SU-DHL-6 (cell line): ENCODE results near the gene TMEM131L.

ENCODE experiments used
- H2AFZ ChIP-seq: fragments of 200-600 bp; sonication (generic); 2 replicates; pipeline ENCODE4 v1.6.1; 2014; ENCODE audit warnings: low read depth, mild to moderate bottlenecking, moderate library complexity, mixed read lengths, antibody characterized with exemption, low read length; ENCODE audit not compliant: severe bottlenecking
- H3F3A ChIP-seq: fragments of 200-600 bp; shearing (Covaris generic); 2 replicates; pipeline ENCODE4 v1.6.0; 2016; ENCODE audit warnings: antibody characterized with exemption, mild to moderate bottlenecking; ENCODE audit not compliant: insufficient read depth
- H3K27ac ChIP-seq: fragments of 200-600 bp; sonication (generic); 2 replicates; pipeline ENCODE4 v1.5.1; 2016; ENCODE audit warnings: low read depth, mild to moderate bottlenecking, low read length, moderate library complexity, mixed read lengths
- H3K27me3 ChIP-seq: fragments of 200-600 bp; sonication (generic), shearing (Covaris generic); 2 replicates; pipeline ENCODE4 v1.6.0; 2014; ENCODE audit warnings: mild to moderate bottlenecking, low read length
- H3K36me3 ChIP-seq: fragments of 200-600 bp; sonication (generic); 2 replicates; pipeline ENCODE4 v1.6.1; 2014; ENCODE audit warnings: mild to moderate bottlenecking, low read length, mixed read lengths
- H3K4me2 ChIP-seq: fragments of 300-600, 200-600 bp; shearing (Covaris generic), sonication (generic); 2 replicates; pipeline ENCODE4 v1.6.0; 2014; ENCODE audit warnings: low read length, low read depth, mild to moderate bottlenecking; ENCODE audit not compliant: poor library complexity, severe bottlenecking
- H3K4me3 ChIP-seq: fragments of 200-600 bp; sonication (generic); 2 replicates; pipeline ENCODE4 v1.5.1; 2014; ENCODE audit warnings: antibody characterized with exemption, low read length, mild to moderate bottlenecking, mixed read lengths; ENCODE audit not compliant: insufficient read depth, poor library complexity, severe bottlenecking
- H3K79me2 ChIP-seq: fragments of 200-600 bp; sonication (generic); 2 replicates; pipeline ENCODE4 v1.6.1; 2014; ENCODE audit warnings: mild to moderate bottlenecking, low read length, moderate library complexity; ENCODE audit not compliant: insufficient read depth
- H3K9ac ChIP-seq: fragments of 200-600 bp; sonication (generic); 2 replicates; pipeline ENCODE4 v1.7.0; 2014; ENCODE audit warnings: mild to moderate bottlenecking, low read length
- H3K9me2 ChIP-seq: fragments of 200-600 bp; sonication (generic); replicated peaks from 2 replicates; pipeline ENCODE4 v1.6.1; 2014; ENCODE audit warnings: low read length; ENCODE audit not compliant: insufficient read depth
- H3K9me3 ChIP-seq: fragments of 200-600 bp; sonication (generic); 2 replicates; pipeline ENCODE4 v1.6.1; 2014; ENCODE audit warnings: low read length, mixed read lengths; ENCODE audit not compliant: insufficient read depth
- H4K20me1 ChIP-seq: fragments of 200-600 bp; sonication (generic); 2 replicates; pipeline ENCODE4 v1.6.1; 2014; ENCODE audit warnings: low read depth, mild to moderate bottlenecking, antibody characterized with exemption, low read length, moderate library complexity, mixed read lengths
- EZH2phosphoT487 ChIP-seq: fragments of 200-600 bp; sonication (generic), shearing (Covaris generic); conservative IDR thresholded peaks from 2 replicates; pipeline ENCODE4 v1.6.1; 2018; ENCODE audit warnings: mild to moderate bottlenecking, antibody characterized with exemption, low read length, moderate library complexity, mixed read lengths
- TF ChIP-seq, protein P1 (sequence below): fragments of 200-600 bp; sonication (generic); IDR thresholded peaks from one replicate; pipeline ENCODE4 v1.5.1; 2017; ENCODE audit warnings: antibody characterized with exemption, mild to moderate bottlenecking, low read length, moderate library complexity; ENCODE audit not compliant: insufficient read depth, poor library complexity, severe bottlenecking

TMEM131L gene

DNA sequence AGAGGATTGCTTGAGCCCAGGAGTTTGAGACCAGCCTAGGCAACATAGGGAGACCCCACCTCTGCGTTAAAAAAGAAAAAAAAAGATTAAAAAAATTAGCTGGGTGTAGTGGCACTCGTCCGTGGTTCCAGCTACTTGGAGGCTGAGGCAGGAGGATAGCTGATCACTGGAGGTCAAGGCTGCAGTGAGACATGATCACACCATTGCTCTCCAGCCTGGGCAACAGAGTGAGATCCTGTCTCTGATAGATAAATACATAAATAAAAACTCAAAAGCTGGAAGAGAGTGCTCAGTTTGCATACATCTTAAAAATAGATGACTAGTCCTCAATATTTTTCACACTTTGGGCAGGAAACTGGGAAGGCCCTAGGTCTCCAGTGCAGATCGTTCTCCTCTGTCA is 54.1 kb downstream of the TMEM131L start:
- Histone ChIP-seq H3K27ac (peak overlapping the region; percentile 74), H3K9ac (0 out of 2 replicates have a peak overlapping the region, but pooled peaks have one; percentile 14), H3K36me3 (peaks cover 24% of the 10 kb centered on the region), H3K27me3 (no peaks in the 10 kb centered on the region), H3F3A (peaks cover 69% of the 10 kb centered on the region), H3K4me2 (peak overlapping the region; percentile 56), H4K20me1 (peaks cover 43% of the 10 kb centered on the region), H3K9me2 (no peaks in the 10 kb centered on the region), H3K79me2 (peaks cover 100% of the 10 kb centered on the region), H3K9me3 (no peaks in the 10 kb centered on the region), H3K4me3 (no peak overlapping the region), H2AFZ (no peak overlapping the region)
- TF ChIP-seq EZH2phosphoT487 = no peak
- TF ChIP-seq, protein P1, sequence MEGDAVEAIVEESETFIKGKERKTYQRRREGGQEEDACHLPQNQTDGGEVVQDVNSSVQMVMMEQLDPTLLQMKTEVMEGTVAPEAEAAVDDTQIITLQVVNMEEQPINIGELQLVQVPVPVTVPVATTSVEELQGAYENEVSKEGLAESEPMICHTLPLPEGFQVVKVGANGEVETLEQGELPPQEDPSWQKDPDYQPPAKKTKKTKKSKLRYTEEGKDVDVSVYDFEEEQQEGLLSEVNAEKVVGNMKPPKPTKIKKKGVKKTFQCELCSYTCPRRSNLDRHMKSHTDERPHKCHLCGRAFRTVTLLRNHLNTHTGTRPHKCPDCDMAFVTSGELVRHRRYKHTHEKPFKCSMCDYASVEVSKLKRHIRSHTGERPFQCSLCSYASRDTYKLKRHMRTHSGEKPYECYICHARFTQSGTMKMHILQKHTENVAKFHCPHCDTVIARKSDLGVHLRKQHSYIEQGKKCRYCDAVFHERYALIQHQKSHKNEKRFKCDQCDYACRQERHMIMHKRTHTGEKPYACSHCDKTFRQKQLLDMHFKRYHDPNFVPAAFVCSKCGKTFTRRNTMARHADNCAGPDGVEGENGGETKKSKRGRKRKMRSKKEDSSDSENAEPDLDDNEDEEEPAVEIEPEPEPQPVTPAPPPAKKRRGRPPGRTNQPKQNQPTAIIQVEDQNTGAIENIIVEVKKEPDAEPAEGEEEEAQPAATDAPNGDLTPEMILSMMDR = no peak

DNA sequence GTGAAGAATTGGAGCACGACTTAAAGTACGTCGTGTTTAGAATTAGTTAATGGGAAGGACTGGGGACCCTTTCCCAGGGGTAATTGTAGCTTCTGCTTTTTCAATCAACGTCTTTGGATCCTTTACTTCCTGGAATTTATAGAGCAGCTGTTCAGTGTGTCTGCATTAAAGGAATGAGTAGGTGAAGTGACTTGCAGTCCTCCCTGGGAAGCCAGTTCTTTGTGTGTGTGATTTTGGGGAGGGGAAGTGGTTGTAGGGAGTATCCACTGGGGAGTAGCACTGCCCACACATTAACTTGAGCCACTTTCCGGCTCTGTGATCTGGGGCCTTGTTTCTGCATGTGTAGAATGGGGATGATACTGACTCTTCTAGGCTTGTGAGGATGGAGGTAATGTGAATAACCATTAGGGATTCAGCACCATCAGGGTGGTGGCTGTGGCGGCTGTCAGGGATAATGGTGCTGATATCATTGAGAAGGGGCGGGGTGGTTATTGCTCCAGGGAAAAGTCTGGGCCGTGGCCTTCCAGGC is 54.7 kb downstream of the TMEM131L start:
- TF ChIP-seq EZH2phosphoT487 = no peak
- TF ChIP-seq, protein P1 = no peak
- Histone ChIP-seq H3K9ac (peak overlapping the region; percentile 14; the same call in 1 of the 2 replicates), H2AFZ (no peak overlapping the region), H3K9me3 (no peaks in the 10 kb centered on the region), H3K79me2 (peaks cover 100% of the 10 kb centered on the region), H3K36me3 (peaks cover 20% of the 10 kb centered on the region), H3K9me2 (no peaks in the 10 kb centered on the region), H3K27ac (peak overlapping the region; percentile 74), H3K27me3 (no peaks in the 10 kb centered on the region), H3F3A (peaks cover 69% of the 10 kb centered on the region), H3K4me3 (no peak overlapping the region), H4K20me1 (peaks cover 37% of the 10 kb centered on the region; the same call in 1 of the 2 replicates), H3K4me2 (peak overlapping the region; percentile 56)

DNA sequence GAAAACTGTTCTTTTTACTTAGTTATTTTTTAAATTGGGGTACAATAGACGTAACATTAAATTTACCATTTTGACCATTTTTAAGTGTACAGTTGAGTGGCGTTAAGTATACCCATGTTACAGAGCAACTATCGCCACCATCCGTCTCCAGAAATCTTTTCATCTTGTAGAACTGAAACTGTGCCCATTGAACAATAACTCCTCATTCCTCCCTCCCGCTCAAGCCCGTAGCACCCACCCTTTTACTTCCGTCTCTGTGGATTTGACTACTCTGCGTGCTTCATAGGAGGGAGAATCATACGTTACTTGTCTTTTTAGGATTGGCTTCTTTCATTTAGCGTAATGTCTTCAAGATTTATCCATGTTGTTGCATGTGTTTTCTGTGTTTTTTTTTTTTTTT is 55.3 kb downstream of the TMEM131L start:
- Histone ChIP-seq H2AFZ (no peak overlapping the region), H3K4me3 (no peak overlapping the region), H3K4me2 (peak overlapping the region; percentile 56), H3K27ac (peak overlapping the region; percentile 74), H3K36me3 (peaks cover 20% of the 10 kb centered on the region), H3F3A (peaks cover 69% of the 10 kb centered on the region), H4K20me1 (peaks cover 34% of the 10 kb centered on the region; the same call in 1 of the 2 replicates), H3K27me3 (no peaks in the 10 kb centered on the region), H3K9me2 (no peaks in the 10 kb centered on the region), H3K9ac (peak overlapping the region; percentile 14; the same call in 1 of the 2 replicates), H3K79me2 (peaks cover 100% of the 10 kb centered on the region), H3K9me3 (no peaks in the 10 kb centered on the region)
- no peak for TF ChIP-seq EZH2phosphoT487
- TF ChIP-seq, protein P1 = peak; percentile 12
